Mucosa of stomach (tissue), 1 donor: ENCODE data around the gene BAX.
A peak's percentile ranks its signal among the peaks of the same experiment; 100 is the strongest.

Experiments
- H3K27me3 ChIP-seq: one replicate; pipeline ENCODE4 v1.7.0; 2013; ENCODE audit warnings: mild to moderate bottlenecking, low read length; ENCODE audit not compliant: control insufficient read depth, insufficient read depth
- H3K36me3 ChIP-seq: one replicate; pipeline ENCODE4 v1.7.0; 2013; ENCODE audit warnings: low read length; ENCODE audit not compliant: control insufficient read depth, insufficient read depth
- H3K4me1 ChIP-seq: one replicate; pipeline ENCODE4 v1.7.0; 2013; ENCODE audit warnings: mild to moderate bottlenecking, low read length; ENCODE audit not compliant: control insufficient read depth, insufficient read depth
- H3K4me3 ChIP-seq: one replicate; pipeline ENCODE4 v1.7.0; 2013; ENCODE audit warnings: low read length
- H3K9ac ChIP-seq: one replicate; pipeline ENCODE4 v1.7.0; 2013; ENCODE audit warnings: mild to moderate bottlenecking, low read length, moderate library complexity
- H3K9me3 ChIP-seq: one replicate; pipeline ENCODE4 v1.7.0; 2013; ENCODE audit warnings: mild to moderate bottlenecking, low read length, moderate library complexity; ENCODE audit not compliant: control insufficient read depth
- donor health status: Pancreatic carcinoma.

The BAX gene

GRCh38 chr19:48958006-48958405, 3.3 kb downstream of the BAX start:
- H3K4me3 ChIP-seq = no peak overlapping the region
- H3K36me3 ChIP-seq = no peaks in the 10 kb centered on the region
- H3K4me1 ChIP-seq = peaks cover 49% of the 10 kb centered on the region
- no peaks in the 10 kb centered on the region for H3K27me3 ChIP-seq
- no peak overlapping the region for H3K9ac ChIP-seq
- no peaks in the 10 kb centered on the region for H3K9me3 ChIP-seq

DNA sequence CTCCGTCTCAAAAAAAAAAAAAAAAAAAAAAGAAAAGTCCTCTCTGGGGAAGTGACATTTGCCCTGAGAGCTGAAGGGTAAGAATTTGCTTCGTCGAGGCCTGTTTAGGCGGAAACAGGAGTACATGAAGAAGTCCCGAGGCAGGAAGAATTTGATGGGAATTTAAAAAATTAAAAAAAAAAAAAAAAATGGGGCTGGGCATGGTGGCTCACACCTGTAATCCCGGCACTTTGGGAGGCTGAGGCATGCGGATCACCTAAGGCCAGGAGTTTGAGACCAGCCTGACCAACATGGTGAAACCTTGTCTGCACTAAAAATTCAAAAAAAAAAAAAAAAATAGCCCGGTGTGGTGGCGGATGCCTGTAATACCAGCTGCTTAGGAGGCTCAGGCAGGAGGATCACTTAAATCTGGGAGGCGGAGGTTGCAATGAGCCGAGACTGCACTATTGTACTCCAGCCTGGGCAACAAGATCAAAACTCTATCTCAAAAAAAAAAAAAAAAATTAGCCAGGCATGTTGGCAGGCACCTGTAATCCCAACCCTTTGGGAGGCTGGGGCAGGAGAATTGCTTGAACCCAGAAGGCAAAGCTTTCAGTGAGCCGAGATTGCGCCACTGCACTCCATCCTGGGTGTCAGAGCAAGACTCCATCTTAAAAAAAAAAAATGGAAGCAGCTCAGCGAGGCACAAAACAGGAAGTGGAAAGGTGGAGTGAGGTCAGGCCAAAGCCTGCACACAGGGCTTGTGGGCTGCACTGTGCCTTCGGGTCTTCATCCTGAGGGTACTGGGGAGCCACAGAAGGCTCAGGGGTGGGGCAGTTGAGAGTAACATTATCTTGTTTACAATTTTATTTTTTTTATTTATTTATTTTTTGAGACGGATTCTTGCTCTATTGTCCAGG, 4.9 kb downstream of the BAX start:
- no peaks in the 10 kb centered on the region for H3K9me3 ChIP-seq
- no peak overlapping the region for H3K9ac ChIP-seq
- H3K27me3 ChIP-seq = no peaks in the 10 kb centered on the region
- H3K36me3 ChIP-seq = no peaks in the 10 kb centered on the region
- H3K4me1 ChIP-seq = peaks cover 57% of the 10 kb centered on the region
- no peak overlapping the region for H3K4me3 ChIP-seq

DNA sequence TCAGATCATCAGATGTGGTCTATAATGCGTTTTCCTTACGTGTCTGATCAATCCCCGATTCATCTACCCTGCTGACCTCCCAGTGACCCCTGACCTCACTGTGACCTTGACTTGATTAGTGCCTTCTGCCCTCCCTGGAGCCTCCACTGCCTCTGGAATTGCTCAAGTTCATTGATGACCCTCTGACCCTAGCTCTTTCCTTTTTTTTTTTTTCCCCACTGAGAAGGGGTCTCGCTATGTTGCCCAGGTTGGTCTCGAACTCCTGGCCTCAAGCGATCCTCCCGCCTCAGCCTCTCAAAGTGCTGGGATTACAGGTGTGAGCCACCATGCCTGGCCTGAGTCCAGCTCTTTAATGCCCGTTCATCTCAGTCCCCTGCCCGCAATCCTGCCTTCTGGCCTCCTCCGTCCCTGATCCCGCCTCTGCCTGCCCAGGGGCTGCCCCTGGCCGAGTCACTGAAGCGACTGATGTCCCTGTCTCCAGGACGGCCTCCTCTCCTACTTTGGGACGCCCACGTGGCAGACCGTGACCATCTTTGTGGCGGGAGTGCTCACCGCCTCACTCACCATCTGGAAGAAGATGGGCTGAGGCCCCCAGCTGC, 6.5 kb downstream of the BAX start:
- peak overlapping the region; percentile 15 for H3K9ac ChIP-seq
- H3K27me3 ChIP-seq = no peaks in the 10 kb centered on the region
- no peak overlapping the region for H3K4me3 ChIP-seq
- H3K36me3 ChIP-seq = no peaks in the 10 kb centered on the region
- no peaks in the 10 kb centered on the region for H3K9me3 ChIP-seq
- peaks cover 49% of the 10 kb centered on the region for H3K4me1 ChIP-seq

GRCh38 chr19:48961673-48962028, 7.0 kb downstream of the BAX start:
- Histone ChIP-seq H3K27me3 (no peaks in the 10 kb centered on the region), H3K36me3 (peaks cover under 1% of the 10 kb centered on the region), H3K4me3 (no peak overlapping the region), H3K9ac (peak overlapping the region; percentile 77), H3K9me3 (no peaks in the 10 kb centered on the region), H3K4me1 (peaks cover 51% of the 10 kb centered on the region)

DNA sequence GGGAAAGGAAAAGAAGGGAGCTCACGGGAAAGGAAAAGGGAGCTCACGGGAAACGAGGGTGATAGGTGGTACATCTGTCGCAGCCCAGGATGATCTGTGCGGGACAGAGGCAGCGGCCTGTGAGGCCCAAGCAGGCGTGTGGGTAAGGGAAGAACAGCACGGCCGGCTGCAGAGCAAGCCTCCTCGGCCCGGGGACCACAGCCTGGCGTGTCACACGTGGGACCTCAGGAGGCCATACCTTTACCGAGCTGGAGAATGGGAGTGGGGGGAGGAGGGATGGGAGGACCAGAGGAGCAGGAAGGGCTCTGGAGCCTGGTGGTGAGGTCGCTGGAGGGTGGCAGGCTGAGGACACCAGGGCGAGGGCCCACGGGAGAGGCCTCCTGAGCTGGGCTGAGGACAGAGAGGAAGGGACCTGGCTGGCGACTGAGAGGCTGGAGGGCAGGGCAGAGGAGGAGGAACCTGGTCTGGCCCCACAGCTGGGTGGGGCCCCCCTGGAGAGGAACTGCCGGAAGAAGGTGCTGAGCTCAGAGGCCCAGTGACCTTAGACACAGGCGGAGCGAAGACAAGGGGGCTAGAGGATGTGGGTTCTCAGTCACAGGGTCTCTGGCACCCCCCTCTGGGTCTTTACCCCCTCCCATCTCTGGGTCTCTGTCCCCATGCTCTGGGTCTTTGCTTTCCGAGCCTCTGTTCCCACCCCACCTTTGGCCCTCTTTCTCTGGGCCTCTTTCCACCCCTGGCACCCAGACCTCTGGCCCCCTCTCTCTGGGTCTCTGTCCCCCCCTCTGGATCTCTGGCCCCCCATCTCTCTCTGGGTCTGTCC, 7.6 kb downstream of the BAX start:
- H3K9me3 ChIP-seq = no peaks in the 10 kb centered on the region
- no peaks in the 10 kb centered on the region for H3K27me3 ChIP-seq
- H3K4me3 ChIP-seq = no peak overlapping the region
- peak overlapping the region; percentile 77 for H3K9ac ChIP-seq
- peaks cover 57% of the 10 kb centered on the region for H3K4me1 ChIP-seq
- peaks cover 4% of the 10 kb centered on the region for H3K36me3 ChIP-seq

DNA sequence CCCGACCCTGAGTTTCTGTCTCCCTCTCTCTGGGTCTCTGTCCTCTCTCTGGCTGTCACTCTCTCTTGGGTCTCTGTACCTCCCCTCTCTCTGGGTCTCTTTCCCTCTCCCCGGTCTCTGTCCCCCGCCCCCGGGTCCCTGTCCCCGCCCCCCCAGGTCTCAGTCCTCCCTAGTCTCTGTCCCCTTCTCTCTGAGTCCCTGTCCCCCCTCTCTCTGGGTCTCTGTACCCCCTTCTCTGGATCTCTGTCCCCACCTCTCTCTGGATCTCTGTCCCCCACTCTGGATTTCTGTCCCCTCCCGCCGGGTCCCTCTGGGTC, 8.1 kb downstream of the BAX start:
- H3K4me1 ChIP-seq = peaks cover 57% of the 10 kb centered on the region
- H3K36me3 ChIP-seq = peaks cover 4% of the 10 kb centered on the region
- H3K9ac ChIP-seq = peak overlapping the region; percentile 77
- no peaks in the 10 kb centered on the region for H3K9me3 ChIP-seq
- H3K27me3 ChIP-seq = no peaks in the 10 kb centered on the region
- no peak overlapping the region for H3K4me3 ChIP-seq

- no peaks in the 10 kb centered on the region for H3K9me3 ChIP-seq
- peaks cover 57% of the 10 kb centered on the region for H3K4me1 ChIP-seq
- peak overlapping the region; percentile 77 for H3K9ac ChIP-seq
- no peaks in the 10 kb centered on the region for H3K27me3 ChIP-seq
- peaks cover 4% of the 10 kb centered on the region for H3K36me3 ChIP-seq
- H3K4me3 ChIP-seq = peak overlapping the region; percentile 3
These were observed 8.9 kb downstream of the BAX start for GRCh38 chr19:48963371-48964204.

GRCh38 chr19:48964205-48965039, 9.7 kb downstream of the BAX start:
- Histone ChIP-seq H3K4me1 (peaks cover 57% of the 10 kb centered on the region), H3K9me3 (no peaks in the 10 kb centered on the region), H3K4me3 (peak overlapping the region; percentile 20), H3K36me3 (peaks cover 4% of the 10 kb centered on the region), H3K27me3 (no peaks in the 10 kb centered on the region), H3K9ac (peak overlapping the region; percentile 77)

GRCh38 chr19:48965040-48965805, 10.5 kb downstream of the BAX start, which contains the start of gene FTL:
Gene FTL, plus strand, starts transcription at chr19:48965309. Its CDS starts 199 bp downstream, at chr19:48965508.
- H3K4me1 ChIP-seq = peaks cover 57% of the 10 kb centered on the region
- H3K27me3 ChIP-seq = no peaks in the 10 kb centered on the region
- H3K9ac ChIP-seq = peak within 1 kb of the TSS; percentile 81
- peaks cover 4% of the 10 kb centered on the region for H3K36me3 ChIP-seq
- peak within 1 kb of the TSS; percentile 66 for H3K4me3 ChIP-seq
- no peaks in the 10 kb centered on the region for H3K9me3 ChIP-seq

- H3K36me3 ChIP-seq = peaks cover 4% of the 10 kb centered on the region
- no peaks in the 10 kb centered on the region for H3K9me3 ChIP-seq
- no peaks in the 10 kb centered on the region for H3K27me3 ChIP-seq
- peak overlapping the region; percentile 81 for H3K9ac ChIP-seq
- peak overlapping the region; percentile 66 for H3K4me3 ChIP-seq
- H3K4me1 ChIP-seq = peaks cover 50% of the 10 kb centered on the region
These were observed 11.3 kb downstream of the BAX start for GRCh38 chr19:48965806-48966540.
